HEK293 (cell line): Measurements from ENCODE around the gene SLC16A11.

Experiments
- IKZF3 ChIP-seq: fragments of 450-650 bp; IDR thresholded peaks from 2 replicates; pipeline ENCODE4 v1.5.0; 2018; ENCODE audit warnings: missing biosample characterization, mild to moderate bottlenecking, missing genetic modification characterization, moderate library complexity
- SP2 ChIP-seq: fragments of 450-650 bp; formaldehyde crosslinking; IDR thresholded peaks from 2 replicates; pipeline ENCODE4 v1.5.1; 2016; ENCODE audit warnings: missing biosample characterization, missing genetic modification characterization
- ZBTB17 ChIP-seq: fragments of 450-650 bp; formaldehyde crosslinking; IDR thresholded peaks from 2 replicates; pipeline ENCODE4 v1.5.1; 2016; ENCODE audit warnings: missing biosample characterization, missing genetic modification characterization
- ZEB2 ChIP-seq: fragments of 450-650 bp; formaldehyde crosslinking; IDR thresholded peaks from 2 replicates; pipeline ENCODE4 v1.5.1; 2016; ENCODE audit warnings: missing biosample characterization, missing genetic modification characterization
- ZFP3 ChIP-seq: fragments of 450-650 bp; formaldehyde crosslinking; IDR thresholded peaks from 2 replicates; pipeline ENCODE4 v1.5.1; 2016; ENCODE audit warnings: low read depth, missing biosample characterization, missing genetic modification characterization
- ZNF138 ChIP-seq: fragments of 450-650 bp; formaldehyde crosslinking; IDR thresholded peaks from 2 replicates; pipeline ENCODE4 v1.5.1; 2016; ENCODE audit warnings: missing biosample characterization, missing genetic modification characterization, borderline replicate concordance
- ZNF140 ChIP-seq: fragments of 450-650 bp; formaldehyde crosslinking; IDR thresholded peaks from 2 replicates; pipeline ENCODE4 v1.5.1; 2016; ENCODE audit warnings: missing biosample characterization, missing genetic modification characterization
- ZNF274 ChIP-seq, 2 experiments: fragments of 200-500 bp in 1 of 2; fragments of 450-650 bp in 1 of 2; sonication (Bioruptor generic) in 1 of 2; formaldehyde crosslinking in 1 of 2; IDR thresholded peaks; 2 replicates each; pipeline versions ENCODE4 v1.5.1 to v1.6.1; 2014 to 2016; ENCODE audit warnings: borderline replicate concordance in 1 of 2, inconsistent platforms in 1 of 2, low read length in 1 of 2, missing biosample characterization in 1 of 2, missing genetic modification characterization in 1 of 2
- ZNF433 ChIP-seq: fragments of 450-650 bp; formaldehyde crosslinking; IDR thresholded peaks from 2 replicates; pipeline ENCODE4 v1.5.1; 2016; ENCODE audit warnings: missing biosample characterization, missing genetic modification characterization, low read depth
- ZNF473 ChIP-seq: fragments of 450-650 bp; formaldehyde crosslinking; IDR thresholded peaks from 2 replicates; pipeline ENCODE4 v1.5.1; 2017; ENCODE audit warnings: missing biosample characterization, missing genetic modification characterization
- ZNF76 ChIP-seq: fragments of 450-650 bp; formaldehyde crosslinking; IDR thresholded peaks from 2 replicates; pipeline ENCODE4; 2016; ENCODE audit warnings: low read depth, missing biosample characterization, missing genetic modification characterization, borderline replicate concordance
- ZNF777 ChIP-seq: fragments of 450-650 bp; formaldehyde crosslinking; IDR thresholded peaks from 2 replicates; pipeline ENCODE4 v1.5.1; 2017; ENCODE audit warnings: missing biosample characterization, missing genetic modification characterization, borderline replicate concordance
- ZXDB ChIP-seq: fragments of 450-650 bp; formaldehyde crosslinking; IDR thresholded peaks from 2 replicates; pipeline ENCODE4 v1.5.1; 2016; ENCODE audit warnings: missing biosample characterization, missing genetic modification characterization
- TF ChIP-seq, protein P1 (sequence below): fragments of 450-650 bp; formaldehyde crosslinking; IDR thresholded peaks from 2 replicates; pipeline ENCODE4 v1.5.1; 2017; ENCODE audit warnings: missing biosample characterization, missing genetic modification characterization
- TF ChIP-seq, protein P2 (sequence below): fragments of 450-650 bp; formaldehyde crosslinking; IDR thresholded peaks from 2 replicates; pipeline ENCODE4 v1.5.1; 2016; ENCODE audit warnings: missing biosample characterization, missing genetic modification characterization
- TF ChIP-seq, protein P3 (sequence below): fragments of 450-650 bp; formaldehyde crosslinking; IDR thresholded peaks from 2 replicates; pipeline ENCODE4 v1.5.1; 2016; ENCODE audit warnings: missing biosample characterization, missing genetic modification characterization
- TF ChIP-seq, protein P4 (sequence below): fragments of 450-650 bp; formaldehyde crosslinking; IDR thresholded peaks from 2 replicates; pipeline ENCODE4 v1.5.1; 2016; ENCODE audit warnings: missing biosample characterization, missing genetic modification characterization
- TF ChIP-seq, protein P5 (sequence below): fragments of 450-650 bp; formaldehyde crosslinking; IDR thresholded peaks from 2 replicates; pipeline ENCODE4 v1.5.1; 2016; ENCODE audit warnings: missing biosample characterization, missing genetic modification characterization

The SLC16A11 gene

DNA sequence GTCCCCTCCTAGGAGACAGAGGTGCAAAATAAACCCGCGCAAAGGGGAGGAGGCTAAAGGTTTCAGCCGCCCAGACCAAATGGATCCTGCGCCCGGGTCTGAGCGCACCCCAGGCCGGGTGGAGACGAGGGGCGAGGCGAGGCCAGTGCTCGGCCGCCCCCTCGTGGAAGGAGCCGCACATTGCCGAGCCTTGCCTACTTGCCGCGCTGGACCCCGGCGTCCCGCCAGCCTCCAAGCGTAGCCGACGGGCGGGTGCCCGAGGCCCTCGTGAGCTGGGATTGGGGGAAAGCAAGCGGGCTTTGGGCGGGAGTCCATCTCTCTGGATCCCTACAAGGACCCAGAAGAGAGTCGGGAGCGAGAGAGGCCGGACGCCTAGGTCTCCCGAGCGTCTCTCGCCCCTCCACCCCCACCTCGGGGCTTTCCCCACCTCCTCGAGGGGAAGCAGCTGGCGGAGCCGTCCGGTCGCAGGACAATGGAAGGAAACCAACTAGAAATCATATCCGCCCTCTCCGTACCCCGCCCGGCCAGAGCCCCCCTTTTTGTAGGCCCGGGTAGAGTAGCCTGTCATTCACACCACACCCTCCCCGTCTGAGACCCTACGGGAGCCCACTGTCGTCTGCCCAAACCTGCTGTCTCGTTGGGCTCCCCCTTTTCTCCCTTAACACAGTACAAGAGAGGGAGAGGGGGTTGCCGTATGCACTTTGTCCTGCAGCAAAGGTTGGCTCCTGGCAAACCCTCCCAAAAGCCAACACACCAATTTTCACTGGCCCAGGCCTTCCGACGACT lies 21.7 kb downstream of the SLC16A11 start (continued):
- TF ChIP-seq, protein P1, sequence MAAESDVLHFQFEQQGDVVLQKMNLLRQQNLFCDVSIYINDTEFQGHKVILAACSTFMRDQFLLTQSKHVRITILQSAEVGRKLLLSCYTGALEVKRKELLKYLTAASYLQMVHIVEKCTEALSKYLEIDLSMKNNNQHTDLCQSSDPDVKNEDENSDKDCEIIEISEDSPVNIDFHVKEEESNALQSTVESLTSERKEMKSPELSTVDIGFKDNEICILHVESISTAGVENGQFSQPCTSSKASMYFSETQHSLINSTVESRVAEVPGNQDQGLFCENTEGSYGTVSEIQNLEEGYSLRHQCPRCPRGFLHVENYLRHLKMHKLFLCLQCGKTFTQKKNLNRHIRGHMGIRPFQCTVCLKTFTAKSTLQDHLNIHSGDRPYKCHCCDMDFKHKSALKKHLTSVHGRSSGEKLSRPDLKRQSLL (tag by site-specific recombination), result no peak
- TF ChIP-seq ZBTB17 (tag by site-specific recombination) (peak; percentile 49; the same call in 1 of the 2 replicates), ZNF138 (no peak), ZNF777 (tag by site-specific recombination) (peak; percentile 75), ZNF76 (tag by site-specific recombination) (peak; percentile 37; the same call in 1 of the 2 replicates), ZNF433 (tag by site-specific recombination) (no peak), ZNF140 (tag by site-specific recombination) (no peak), ZEB2 (tag by site-specific recombination) (0 out of 2 replicates have a peak, but pooled peaks have one; percentile 16), ZNF274 (IDR thresholded peaks at IDR 0.05; ENCODE audit: low read length) (no peak), ZNF274 (tag by site-specific recombination; IDR thresholded peaks at IDR 0.05; ENCODE audit: borderline replicate concordance) (no peak), IKZF3 (tag by site-specific recombination) (0 out of 2 replicates have a peak, but pooled peaks have one; percentile 21), SP2 (tag by site-specific recombination) (peak; percentile 7), ZFP3 (no peak), ZXDB (no peak), ZNF473 (no peak)
- TF ChIP-seq, protein P2, sequence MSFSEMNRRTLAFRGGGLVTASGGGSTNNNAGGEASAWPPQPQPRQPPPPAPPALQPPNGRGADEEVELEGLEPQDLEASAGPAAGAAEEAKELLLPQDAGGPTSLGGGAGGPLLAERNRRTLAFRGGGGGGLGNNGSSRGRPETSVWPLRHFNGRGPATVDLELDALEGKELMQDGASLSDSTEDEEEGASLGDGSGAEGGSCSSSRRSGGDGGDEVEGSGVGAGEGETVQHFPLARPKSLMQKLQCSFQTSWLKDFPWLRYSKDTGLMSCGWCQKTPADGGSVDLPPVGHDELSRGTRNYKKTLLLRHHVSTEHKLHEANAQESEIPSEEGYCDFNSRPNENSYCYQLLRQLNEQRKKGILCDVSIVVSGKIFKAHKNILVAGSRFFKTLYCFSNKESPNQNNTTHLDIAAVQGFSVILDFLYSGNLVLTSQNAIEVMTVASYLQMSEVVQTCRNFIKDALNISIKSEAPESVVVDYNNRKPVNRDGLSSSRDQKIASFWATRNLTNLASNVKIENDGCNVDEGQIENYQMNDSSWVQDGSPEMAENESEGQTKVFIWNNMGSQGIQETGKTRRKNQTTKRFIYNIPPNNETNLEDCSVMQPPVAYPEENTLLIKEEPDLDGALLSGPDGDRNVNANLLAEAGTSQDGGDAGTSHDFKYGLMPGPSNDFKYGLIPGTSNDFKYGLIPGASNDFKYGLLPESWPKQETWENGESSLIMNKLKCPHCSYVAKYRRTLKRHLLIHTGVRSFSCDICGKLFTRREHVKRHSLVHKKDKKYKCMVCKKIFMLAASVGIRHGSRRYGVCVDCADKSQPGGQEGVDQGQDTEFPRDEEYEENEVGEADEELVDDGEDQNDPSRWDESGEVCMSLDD, result peak; percentile 89
- TF ChIP-seq, protein P3, sequence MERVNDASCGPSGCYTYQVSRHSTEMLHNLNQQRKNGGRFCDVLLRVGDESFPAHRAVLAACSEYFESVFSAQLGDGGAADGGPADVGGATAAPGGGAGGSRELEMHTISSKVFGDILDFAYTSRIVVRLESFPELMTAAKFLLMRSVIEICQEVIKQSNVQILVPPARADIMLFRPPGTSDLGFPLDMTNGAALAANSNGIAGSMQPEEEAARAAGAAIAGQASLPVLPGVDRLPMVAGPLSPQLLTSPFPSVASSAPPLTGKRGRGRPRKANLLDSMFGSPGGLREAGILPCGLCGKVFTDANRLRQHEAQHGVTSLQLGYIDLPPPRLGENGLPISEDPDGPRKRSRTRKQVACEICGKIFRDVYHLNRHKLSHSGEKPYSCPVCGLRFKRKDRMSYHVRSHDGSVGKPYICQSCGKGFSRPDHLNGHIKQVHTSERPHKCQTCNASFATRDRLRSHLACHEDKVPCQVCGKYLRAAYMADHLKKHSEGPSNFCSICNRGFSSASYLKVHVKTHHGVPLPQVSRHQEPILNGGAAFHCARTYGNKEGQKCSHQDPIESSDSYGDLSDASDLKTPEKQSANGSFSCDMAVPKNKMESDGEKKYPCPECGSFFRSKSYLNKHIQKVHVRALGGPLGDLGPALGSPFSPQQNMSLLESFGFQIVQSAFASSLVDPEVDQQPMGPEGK (tag by site-specific recombination), result peak; percentile 43; the same call in 1 of the 2 replicates
- TF ChIP-seq, protein P4, sequence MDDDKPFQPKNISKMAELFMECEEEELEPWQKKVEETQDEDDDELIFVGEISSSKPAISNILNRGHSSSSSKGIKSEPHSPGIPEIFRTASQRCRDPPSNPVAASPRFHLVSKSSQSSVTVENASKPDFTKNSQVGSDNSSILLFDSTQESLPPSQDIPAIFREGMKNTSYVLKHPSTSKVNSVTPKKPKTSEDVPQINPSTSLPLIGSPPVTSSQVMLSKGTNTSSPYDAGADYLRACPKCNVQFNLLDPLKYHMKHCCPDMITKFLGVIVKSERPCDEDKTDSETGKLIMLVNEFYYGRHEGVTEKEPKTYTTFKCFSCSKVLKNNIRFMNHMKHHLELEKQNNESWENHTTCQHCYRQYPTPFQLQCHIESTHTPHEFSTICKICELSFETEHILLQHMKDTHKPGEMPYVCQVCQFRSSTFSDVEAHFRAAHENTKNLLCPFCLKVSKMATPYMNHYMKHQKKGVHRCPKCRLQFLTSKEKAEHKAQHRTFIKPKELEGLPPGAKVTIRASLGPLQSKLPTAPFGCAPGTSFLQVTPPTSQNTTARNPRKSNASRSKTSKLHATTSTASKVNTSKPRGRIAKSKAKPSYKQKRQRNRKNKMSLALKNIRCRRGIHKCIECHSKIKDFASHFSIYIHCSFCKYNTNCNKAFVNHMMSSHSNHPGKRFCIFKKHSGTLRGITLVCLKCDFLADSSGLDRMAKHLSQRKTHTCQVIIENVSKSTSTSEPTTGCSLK (tag by site-specific recombination), result no peak
- TF ChIP-seq, protein P5, sequence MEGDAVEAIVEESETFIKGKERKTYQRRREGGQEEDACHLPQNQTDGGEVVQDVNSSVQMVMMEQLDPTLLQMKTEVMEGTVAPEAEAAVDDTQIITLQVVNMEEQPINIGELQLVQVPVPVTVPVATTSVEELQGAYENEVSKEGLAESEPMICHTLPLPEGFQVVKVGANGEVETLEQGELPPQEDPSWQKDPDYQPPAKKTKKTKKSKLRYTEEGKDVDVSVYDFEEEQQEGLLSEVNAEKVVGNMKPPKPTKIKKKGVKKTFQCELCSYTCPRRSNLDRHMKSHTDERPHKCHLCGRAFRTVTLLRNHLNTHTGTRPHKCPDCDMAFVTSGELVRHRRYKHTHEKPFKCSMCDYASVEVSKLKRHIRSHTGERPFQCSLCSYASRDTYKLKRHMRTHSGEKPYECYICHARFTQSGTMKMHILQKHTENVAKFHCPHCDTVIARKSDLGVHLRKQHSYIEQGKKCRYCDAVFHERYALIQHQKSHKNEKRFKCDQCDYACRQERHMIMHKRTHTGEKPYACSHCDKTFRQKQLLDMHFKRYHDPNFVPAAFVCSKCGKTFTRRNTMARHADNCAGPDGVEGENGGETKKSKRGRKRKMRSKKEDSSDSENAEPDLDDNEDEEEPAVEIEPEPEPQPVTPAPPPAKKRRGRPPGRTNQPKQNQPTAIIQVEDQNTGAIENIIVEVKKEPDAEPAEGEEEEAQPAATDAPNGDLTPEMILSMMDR (tag by site-specific recombination), result peak; percentile 90
